GM18520 (cell line): Measurements from ENCODE around the gene UBC.
A peak's percentile ranks its signal among the peaks of the same experiment; 100 is the strongest.

ENCODE experiments used
- ATAC-seq: cut with Tn5 transposase; IDR thresholded peaks from one replicate; pipeline ENCODE4 v1.9.1; 2021; ENCODE audit not compliant: unreplicated experiment

UBC gene

GRCh38 chr12:124914392-124915238, at the start of gene UBC:
Gene UBC (minus strand): TSS chr12:124914650. CDS start chr12:124913771, 879 bp downstream.
- peak; percentile 28 for ATAC-seq

- no peak for ATAC-seq
Observed at GRCh38 chr12:124963211-124963610, 48.8 kb upstream of the UBC start.

- ATAC-seq: no peak
Observed at GRCh38 chr12:124961055-124961454, 46.6 kb upstream of the UBC start.

GRCh38 chr12:124956571-124956970, 42.1 kb upstream of the UBC start:
- no peak for ATAC-seq

- ATAC-seq: no peak
Observed at GRCh38 chr12:124954771-124955170, 40.3 kb upstream of the UBC start.

- no peak for ATAC-seq
Observed at GRCh38 chr12:124953689-124954405, 39.4 kb upstream of the UBC start.

- no peak for ATAC-seq
Observed at GRCh38 chr12:124952801-124953200, 38.4 kb upstream of the UBC start.

- ATAC-seq: no peak
Observed at GRCh38 chr12:124952295-124952694, 37.8 kb upstream of the UBC start.

- no peak for ATAC-seq
Observed at GRCh38 chr12:124949779-124950728, 35.6 kb upstream of the UBC start.

- no peak for ATAC-seq
Observed at GRCh38 chr12:124949066-124949465, 34.6 kb upstream of the UBC start.

GRCh38 chr12:124947561-124948398, 33.3 kb upstream of the UBC start:
- ATAC-seq: no peak

- ATAC-seq: no peak
Observed at GRCh38 chr12:124947013-124947412, 32.6 kb upstream of the UBC start.

- ATAC-seq: no peak
Observed at GRCh38 chr12:124946447-124946793, 32.0 kb upstream of the UBC start.

- no peak for ATAC-seq
Observed at GRCh38 chr12:124941170-124941527, 26.7 kb upstream of the UBC start.

GRCh38 chr12:124940393-124941169, 26.1 kb upstream of the UBC start:
- ATAC-seq: no peak

GRCh38 chr12:124940143-124940392, 25.6 kb upstream of the UBC start:
- ATAC-seq: no peak

- peak; percentile 51 for ATAC-seq
Observed at GRCh38 chr12:124939421-124940142, 25.1 kb upstream of the UBC start.

GRCh38 chr12:124939079-124939420, 24.6 kb upstream of the UBC start:
- peak; percentile 23 for ATAC-seq

GRCh38 chr12:124938587-124938986, 24.1 kb upstream of the UBC start:
- no peak for ATAC-seq
